AML-193 (cell line): ENCODE data around the gene LRRC2.

Experiments used
- DNase-seq, 2 experiments: peaks; one replicate each; lab custom pipeline; 2025; lab: John Stamatoyannopoulos, UW

Gene LRRC2

DNA sequence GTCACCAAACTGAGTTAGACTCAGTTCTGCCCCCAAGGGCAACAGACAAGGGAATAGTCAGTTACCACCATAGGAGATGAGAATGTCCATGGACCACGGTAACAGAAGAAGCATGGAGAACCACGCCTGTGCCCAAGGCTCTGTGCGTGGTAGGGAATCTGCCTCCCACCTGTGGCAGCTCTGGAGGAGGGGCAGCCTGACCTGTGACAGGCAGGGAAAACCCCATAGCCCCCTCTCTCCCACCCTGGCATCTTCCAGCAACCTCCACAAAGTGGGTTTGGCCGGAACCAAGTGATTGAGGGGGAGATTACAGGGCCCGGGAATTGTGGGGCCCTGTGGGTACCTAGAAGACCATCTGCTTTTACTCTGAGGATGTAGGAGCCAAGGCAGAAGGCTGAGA, 87.1 kb downstream of the LRRC2 start:
- no peak for DNase-seq

DNA sequence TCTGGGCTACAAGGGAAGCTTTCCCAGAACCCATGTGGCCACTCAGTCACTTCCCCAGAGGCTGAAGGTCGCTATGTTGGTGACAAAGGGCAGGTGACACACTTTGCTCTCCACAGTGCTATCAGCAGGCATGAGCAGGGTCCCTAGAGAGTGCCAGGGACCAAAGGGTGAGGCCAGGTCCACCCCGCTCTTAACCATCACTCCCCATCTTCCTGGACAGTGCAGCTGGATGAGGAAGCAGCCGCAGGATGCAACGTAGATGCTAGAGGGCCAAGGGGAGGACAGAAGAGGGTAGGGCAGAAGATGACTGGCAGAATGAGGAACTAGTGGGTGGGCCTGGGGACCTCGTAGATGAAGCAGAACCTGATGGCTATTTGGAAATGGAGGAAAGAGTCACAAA, 87.8 kb downstream of the LRRC2 start:
- no peak for DNase-seq

DNA sequence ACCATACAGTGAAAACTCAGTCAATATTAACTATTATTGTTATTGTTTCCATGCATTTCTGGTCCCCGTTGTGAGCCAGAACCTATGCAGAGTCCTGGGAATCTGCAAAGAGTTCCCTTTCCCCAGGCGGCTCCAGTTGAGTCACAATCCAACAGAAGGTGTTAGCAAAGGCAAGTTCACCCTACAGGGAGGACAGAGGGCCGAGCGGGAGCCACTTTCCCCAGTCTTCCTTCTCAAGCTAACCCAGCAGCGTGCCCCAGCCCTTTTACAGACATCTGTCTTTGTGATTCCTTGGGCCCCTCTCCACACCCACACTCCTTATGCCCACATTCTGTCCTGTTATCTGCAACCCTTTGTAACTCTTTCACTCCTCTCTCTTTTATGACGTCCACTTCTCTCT, 88.3 kb downstream of the LRRC2 start:
- DNase-seq = no peak

DNA sequence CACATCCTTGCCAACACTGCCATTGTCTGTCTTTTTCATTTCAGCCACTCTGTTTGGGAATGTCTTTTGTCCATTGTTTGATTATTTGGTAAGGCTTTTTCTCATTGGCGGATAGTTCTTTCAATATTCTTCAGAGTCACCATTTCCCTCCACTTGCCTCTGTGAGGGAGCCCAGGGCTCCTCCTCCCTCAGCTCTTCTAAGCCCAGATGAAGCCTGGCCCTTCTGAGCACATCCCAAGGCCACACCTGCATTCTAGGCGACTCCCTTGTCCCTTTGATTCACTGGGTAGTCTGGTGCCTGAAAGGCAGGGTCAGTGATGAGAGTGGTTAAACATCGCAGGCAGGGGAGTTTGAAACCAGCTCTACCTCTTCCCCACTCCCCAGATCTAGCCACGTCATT, 89.0 kb downstream of the LRRC2 start:
- DNase-seq = no peak

DNA sequence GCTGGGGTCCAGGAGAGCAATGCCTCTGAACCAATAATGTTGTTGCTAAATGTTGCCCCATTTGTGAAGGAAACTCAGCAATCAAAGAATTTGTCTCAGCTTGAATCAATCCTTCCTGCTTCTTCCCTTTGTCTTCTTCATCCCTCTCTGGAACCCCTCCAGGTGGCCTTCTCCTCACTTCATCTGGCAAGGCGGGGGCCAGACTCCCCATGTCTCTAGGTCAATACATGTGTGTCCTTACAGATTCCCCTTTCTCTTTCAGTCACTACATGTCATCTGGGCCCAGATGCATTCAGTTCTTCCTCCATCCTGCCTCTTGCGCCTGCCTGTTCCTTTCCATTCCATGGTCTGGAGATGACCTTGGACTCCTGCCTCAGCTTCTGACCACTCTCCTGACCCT, 93.4 kb downstream of the LRRC2 start:
- no peak for DNase-seq

DNA sequence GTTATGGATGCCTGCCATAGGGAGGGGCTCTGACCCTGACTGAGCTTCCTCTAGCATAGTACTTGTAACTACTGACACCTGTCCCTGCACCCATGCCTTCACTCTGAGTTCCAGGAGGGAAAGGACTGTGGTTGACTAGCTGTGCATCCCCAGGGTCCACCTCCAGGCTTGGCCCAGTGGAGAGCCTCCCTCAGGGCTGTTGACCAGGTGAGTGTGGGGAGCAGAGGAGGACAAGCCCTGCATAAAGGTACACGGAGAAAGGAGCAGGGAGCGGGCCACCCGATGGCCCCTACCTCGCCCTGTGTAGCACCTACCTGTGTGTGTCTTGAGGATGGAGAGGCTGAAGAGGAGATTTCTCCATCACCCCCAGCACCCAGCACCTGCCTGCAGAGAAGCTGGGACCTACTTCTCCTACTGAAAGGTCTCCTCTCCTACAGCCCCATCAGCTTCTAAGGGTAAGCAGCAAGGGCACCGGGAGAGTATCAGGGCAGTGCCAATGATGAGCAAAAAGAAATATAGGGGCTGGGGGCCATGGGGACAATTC, 94.7 kb downstream of the LRRC2 start:
- DNase-seq = no peak

DNA sequence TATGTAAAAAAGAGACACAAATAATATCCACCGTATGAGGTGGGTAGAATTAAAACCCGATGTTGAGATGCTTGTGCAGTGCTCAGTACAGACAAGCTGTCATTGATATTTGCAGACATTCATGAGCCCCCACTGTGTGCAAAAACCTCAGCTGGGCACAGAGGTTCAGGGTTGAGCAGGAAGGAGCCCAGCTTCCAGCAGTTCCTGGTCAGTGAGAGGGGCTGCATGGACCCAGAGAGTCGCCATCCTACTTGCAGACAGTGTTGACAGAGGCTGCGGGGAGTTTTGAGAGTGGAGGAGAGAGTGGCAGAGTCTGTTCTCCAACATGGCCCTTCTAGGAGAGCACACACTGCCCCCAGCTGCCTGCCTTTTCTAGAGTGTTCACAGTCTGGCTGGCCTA, 95.3 kb downstream of the LRRC2 start:
- no peak for DNase-seq

DNA sequence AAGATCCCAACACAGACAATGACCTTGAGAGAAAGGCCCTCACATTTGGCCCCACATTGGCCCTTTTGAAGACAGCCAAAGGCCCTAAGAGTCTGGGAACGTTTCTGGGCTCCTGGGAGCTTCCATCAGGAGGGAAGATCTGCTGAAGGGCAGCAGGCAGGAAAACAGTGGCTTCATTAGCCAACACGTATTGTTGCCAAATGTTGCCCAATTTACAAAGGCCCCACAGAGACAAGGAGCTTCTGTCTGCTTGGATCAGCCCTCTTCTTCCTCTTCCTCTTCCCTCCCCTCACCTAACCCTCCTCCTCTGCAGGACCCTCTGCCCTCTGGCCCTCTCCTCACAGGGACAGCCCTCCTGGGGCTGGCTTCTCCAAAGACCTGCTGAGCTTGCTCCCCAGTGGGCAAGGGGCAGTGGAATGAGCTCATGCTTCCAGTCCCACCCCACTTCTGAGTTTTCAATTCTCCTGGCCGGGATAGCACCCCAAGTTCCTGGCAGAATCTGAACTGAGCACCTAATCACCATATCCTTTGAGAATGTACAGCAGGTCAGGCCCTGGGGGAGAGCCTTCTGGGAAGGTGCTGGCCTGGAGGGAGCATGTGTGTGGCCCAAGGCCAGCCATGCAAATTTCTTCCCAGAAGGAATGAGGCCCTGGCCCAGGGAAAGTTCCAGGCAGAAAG, 96.3 kb downstream of the LRRC2 start:
- peak; percentile 69 to 76 for DNase-seq

DNA sequence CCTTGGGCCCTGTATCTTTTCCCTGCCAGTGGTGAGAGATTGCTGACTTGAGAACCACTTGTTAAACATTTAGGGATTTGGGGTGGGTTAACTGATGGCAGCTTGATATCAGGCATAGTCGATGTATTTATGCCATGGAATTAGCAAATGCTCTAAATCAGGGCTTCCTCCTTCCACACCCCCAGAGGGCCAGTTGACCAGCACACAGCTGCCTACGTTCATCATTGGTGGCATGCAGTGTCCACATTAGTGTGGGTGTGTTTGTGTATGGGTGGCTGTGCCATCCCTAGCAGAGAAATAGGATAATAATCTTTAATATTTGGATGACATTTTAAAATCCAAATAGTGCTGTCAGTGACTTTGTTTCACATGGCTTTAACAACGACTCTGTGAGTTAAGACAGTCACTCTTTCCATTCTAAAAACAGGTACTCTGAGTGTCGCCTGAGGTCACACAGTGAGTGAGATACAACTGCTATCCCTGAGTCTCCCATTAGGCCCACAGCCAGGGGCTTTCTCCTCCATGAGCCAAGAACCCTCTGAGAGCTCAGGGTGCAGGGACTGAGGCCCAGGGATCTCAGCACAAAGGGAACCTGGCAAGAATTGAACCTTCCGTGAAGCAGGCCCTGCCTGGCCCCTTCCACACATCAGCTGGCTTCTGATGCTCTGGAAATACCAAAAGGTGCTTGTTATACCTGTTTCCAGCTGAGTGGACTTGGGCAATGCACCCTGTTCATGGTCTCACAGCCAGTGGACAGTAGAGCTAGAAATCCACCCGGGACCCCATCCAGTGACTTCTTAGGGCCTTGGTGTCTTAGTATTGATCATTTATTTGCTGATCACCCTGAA, 97.1 kb downstream of the LRRC2 start:
- no peak for DNase-seq

DNA sequence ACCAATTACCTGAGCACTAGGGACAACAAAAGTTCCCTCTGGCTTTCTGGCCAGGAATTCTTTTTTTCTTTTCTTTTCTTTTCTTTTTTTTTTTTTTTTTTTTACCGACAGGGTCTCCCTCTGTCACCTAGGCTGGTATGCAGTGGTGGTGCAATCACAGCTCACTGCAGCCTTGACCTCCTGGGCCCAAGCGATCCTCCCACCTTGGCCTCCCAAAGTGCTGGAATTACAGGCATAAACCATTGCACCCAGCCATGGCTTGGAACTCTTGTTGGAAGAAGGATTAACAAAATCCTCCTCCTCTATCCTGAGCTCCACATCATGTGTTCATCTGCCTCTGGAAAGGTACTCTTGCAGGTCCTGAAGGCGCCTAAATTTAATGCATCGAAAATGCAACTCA, 98.5 kb downstream of the LRRC2 start:
- no peak for DNase-seq

DNA sequence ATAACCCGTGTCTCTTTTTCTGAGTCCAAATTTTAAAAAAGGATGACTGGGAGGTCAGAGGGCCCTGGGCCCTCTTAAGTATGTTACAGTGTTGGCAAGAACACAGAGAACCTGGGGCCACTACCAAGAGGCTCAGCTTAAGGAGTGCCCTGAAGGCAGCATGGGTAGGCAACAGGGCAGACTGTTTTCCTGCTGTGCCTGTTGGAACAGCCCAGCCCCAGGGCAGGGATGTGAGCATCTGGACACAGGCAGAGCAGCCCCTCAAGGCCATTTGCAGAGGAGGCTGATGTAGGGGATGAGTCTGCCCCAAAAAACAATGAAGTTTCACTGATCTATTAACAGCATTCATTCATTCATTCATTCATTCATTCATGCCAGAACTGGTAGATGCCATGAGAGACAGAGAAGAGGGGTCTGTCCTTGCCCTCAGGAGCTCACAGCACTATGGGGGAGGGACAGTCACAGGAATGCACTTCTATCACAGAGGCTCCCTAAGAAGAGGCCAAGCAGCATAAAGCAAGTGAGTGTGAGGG, 99.2 kb downstream of the LRRC2 start:
- no peak for DNase-seq

DNA sequence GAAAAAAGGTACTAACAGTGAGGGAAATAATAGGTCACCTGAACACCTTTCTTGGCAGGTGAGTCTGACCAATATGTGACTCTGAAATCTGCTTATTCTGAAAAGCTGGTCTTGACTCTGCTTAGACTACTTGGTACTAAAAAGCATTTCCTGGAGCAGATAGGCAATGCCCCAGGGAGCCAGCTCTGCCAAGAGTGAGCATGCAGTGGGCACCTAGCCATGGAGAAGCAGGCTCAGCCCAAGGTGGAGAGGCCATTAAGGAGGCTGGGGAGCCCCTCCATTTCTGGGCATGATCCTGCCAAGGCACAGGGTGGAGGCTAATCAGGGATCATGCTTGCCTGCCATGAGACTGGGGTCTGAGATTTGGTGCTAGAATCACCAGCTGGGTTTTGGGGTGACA, 99.8 kb downstream of the LRRC2 start:
- DNase-seq = no peak
